Osteocyte (in vitro differentiated cells): Measurements from ENCODE around the gene STMP1. TPM values are rescaled to one million over a fixed set of nuclear protein-coding genes. Genes with fewer than 3 reads are reported as not detected.

Experiments used
- DNase-seq: peaks from one replicate; pipeline ENCODE4 v3.0.0; 2021; ENCODE audit warnings: mixed read lengths; ENCODE audit not compliant: unreplicated experiment; ENCODE audit errors: extremely low spot score
- H3K27ac Mint-ChIP-seq: one replicate; pipeline ENCODE4 v1.8.0; 2021; ENCODE audit warnings: mild to moderate bottlenecking, mixed read lengths; ENCODE audit not compliant: unreplicated experiment
- H3K27me3 Mint-ChIP-seq: one replicate; pipeline ENCODE4 v1.8.0; 2021; ENCODE audit warnings: mixed read lengths; ENCODE audit not compliant: unreplicated experiment
- H3K36me3 Mint-ChIP-seq: one replicate; pipeline ENCODE4 v1.8.0; 2021; ENCODE audit warnings: mixed read lengths; ENCODE audit not compliant: unreplicated experiment
- H3K4me1 Mint-ChIP-seq: one replicate; pipeline ENCODE4 v1.8.0; 2021; ENCODE audit warnings: mixed read lengths; ENCODE audit not compliant: unreplicated experiment
- H3K4me3 Mint-ChIP-seq: one replicate; pipeline ENCODE4 v1.8.0; 2021; ENCODE audit warnings: mild to moderate bottlenecking, moderate library complexity, mixed read lengths; ENCODE audit not compliant: unreplicated experiment
- H3K9me3 Mint-ChIP-seq: one replicate; pipeline ENCODE4 v1.8.0; 2021; ENCODE audit warnings: mixed read lengths; ENCODE audit not compliant: unreplicated experiment
- CTCF ChIP-seq: fragments of 200-600 bp; sonication (generic); IDR thresholded peaks from 2 replicates; pipeline ENCODE4 v1.5.0; 2021; ENCODE audit warnings: antibody characterized with exemption, mild to moderate bottlenecking, moderate library complexity
- total RNA-seq: library from RNA; stranded (reverse); gene quantifications from 2 replicates; pipeline ENCODE4 v1.2.1, GENCODE V29; 2021

Gene STMP1
- total RNA-seq, 1 donor from 2014 or later = 45.4 TPM

- Mint-ChIP-seq H3K27ac (no peak overlapping the region), H3K4me3 (no peak overlapping the region), H3K9me3 (no peaks in the 10 kb centered on the region), H3K27me3 (peaks cover under 1% of the 10 kb centered on the region), H3K4me1 (peaks cover 25% of the 10 kb centered on the region), H3K36me3 (no peaks in the 10 kb centered on the region)
- TF ChIP-seq CTCF = no peak
- DNase-seq = no peak
Measured at GRCh38 chr7:135718794-135719437, 56.6 kb downstream of the STMP1 start.

- TF ChIP-seq CTCF = no peak
- no peak overlapping the region for H3K4me3 Mint-ChIP-seq
- peaks cover 25% of the 10 kb centered on the region for H3K4me1 Mint-ChIP-seq
- no peaks in the 10 kb centered on the region for H3K36me3 Mint-ChIP-seq
- H3K9me3 Mint-ChIP-seq = no peaks in the 10 kb centered on the region
- H3K27me3 Mint-ChIP-seq = peaks cover 2% of the 10 kb centered on the region
- DNase-seq = no peak
- no peak overlapping the region for H3K27ac Mint-ChIP-seq
Measured at GRCh38 chr7:135719688-135720087, 57.4 kb downstream of the STMP1 start.

- no peak for DNase-seq
- Mint-ChIP-seq H3K9me3 (no peaks in the 10 kb centered on the region), H3K4me1 (peaks cover 24% of the 10 kb centered on the region), H3K36me3 (no peaks in the 10 kb centered on the region), H3K27me3 (peaks cover 2% of the 10 kb centered on the region), H3K4me3 (no peak overlapping the region), H3K27ac (no peak overlapping the region)
- no peak for TF ChIP-seq CTCF
Measured at GRCh38 chr7:135721198-135721820, 59.0 kb downstream of the STMP1 start.

DNA sequence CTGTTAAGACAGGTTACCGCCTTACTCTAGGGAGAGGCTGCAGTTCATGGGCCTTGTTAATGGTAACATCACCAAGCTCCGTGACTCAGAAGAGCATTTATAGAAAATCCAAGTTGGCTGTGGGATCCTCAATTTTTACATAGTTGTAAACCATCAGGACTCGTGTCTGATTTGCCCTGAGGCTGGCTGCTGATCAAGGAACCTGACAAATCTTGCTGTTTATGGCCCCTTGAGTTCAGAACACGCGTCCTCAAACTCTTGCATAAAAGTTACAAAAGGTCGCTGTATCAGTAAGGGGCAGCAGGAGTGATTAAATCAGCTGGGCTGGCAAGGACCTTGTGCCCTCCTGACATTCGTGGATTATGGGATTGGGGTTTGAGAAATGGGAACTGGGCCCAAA lies 61.1 kb downstream of the STMP1 start:
- no peak overlapping the region for H3K27ac Mint-ChIP-seq
- peaks cover 2% of the 10 kb centered on the region for H3K27me3 Mint-ChIP-seq
- H3K9me3 Mint-ChIP-seq = no peaks in the 10 kb centered on the region
- no peak overlapping the region for H3K4me3 Mint-ChIP-seq
- no peak for TF ChIP-seq CTCF
- no peak for DNase-seq
- H3K36me3 Mint-ChIP-seq = no peaks in the 10 kb centered on the region
- H3K4me1 Mint-ChIP-seq = peaks cover 15% of the 10 kb centered on the region

Other genes starting within 250 kb of the STMP1 start
- gene CNOT4, start 152.4 kb upstream of the STMP1 start, total RNA-seq = 21.1 and 22.8 TPM in 2 replicates
- 31.0 and 31.2 TPM in 2 replicates for gene NUP205, start 104.6 kb upstream of the STMP1 start, total RNA-seq
- 0.81 and 0.84 TPM in 2 replicates for gene SLC13A4, start 65.7 kb downstream of the STMP1 start, total RNA-seq
- gene FAM180A, start 86.3 kb downstream of the STMP1 start, total RNA-seq = 0.24 and 0.34 TPM in 2 replicates